Purkinje cell (primary cell): Measurements from ENCODE around the gene RNU6-7. TPM values are rescaled to one million over a fixed set of nuclear protein-coding genes. Genes with fewer than 3 reads are reported as not detected.

ENCODE experiments used
- polyA plus RNA-seq: library from polyadenylated mRNA; unstranded; fragments of >200 nt; fragmentation: Nextera tagmentation; gene quantifications from 2 replicates; pipeline ENCODE4 v1.2.1, GENCODE V29; 2014

Gene RNU6-7
- not detected in 2 replicates for polyA plus RNA-seq

GRCh38 chr14:32201816-32202490, at the start of gene RNU6-7:
Gene RNU6-7, plus strand, starts transcription at chr14:32202045.

DNA sequence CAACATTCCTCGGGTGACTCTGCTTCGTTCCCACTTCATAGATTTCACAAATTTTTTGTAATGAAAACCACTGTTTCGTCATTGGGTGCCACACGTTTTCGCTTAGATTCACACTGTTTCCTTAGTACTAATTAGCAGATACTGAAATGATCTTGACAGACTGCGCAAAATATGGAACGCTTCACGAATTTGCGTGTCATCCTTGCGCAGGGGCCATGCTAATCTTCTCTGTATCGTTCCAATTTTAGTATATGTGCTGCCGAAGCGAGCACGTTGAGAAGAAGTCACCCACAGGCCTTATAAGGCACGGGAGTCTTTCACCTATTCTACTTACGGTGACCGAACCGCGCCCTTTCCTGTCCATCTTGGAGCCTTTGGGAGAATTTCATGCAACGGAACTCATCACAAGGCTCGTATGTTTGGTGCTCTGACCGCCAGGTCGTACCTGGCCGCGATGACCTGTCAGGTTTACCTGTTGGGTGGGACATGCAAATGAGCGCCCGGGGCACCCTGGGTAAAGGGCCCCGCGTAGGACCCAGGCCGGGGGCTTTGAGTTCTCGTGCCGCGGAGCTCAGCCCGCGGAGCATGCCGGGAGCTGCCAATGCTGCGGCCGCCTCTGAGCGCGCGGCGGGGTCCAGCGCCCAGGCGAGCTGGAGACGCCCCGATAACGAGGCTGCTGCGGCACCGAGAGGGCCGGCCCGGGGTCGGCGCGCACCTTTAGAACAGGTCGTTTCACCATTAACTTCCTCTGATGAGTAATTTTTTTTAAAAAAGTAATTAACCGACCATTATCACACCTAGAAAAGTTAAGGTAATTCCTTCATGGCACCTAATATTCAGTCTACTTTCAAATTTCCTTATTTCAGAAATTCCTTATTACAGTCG, 1.4 kb downstream of the RNU6-7 start, which contains the start of gene RNU6-8:
TSS of gene RNU6-8 (minus strand) at position 272 of the 885 bp plus-strand sequence.

Other genes with a start within 250 kb of the RNU6-7 start
- 926 and 1,090 TPM in 2 replicates for gene ARHGAP5, start 124.7 kb upstream of the RNU6-7 start, polyA plus RNA-seq
- not detected in 2 replicates for gene RNU6-8, start 1.2 kb downstream of the RNU6-7 start, polyA plus RNA-seq
- 142 and 178 TPM in 2 replicates for gene AKAP6, start 127.3 kb downstream of the RNU6-7 start, polyA plus RNA-seq